GM12875 (cell line): Measurements from ENCODE around the gene SEC16A.

Experiments
- H3K4me3 ChIP-seq: one replicate; pipeline ENCODE4 v1.5.1; 2011; ENCODE audit warnings: low read depth, low read length, control low read depth
- CTCF ChIP-seq: IDR thresholded peaks from 2 replicates; pipeline ENCODE4 v1.5.1; 2011; ENCODE audit warnings: low read depth, mild to moderate bottlenecking, control low read depth, inconsistent platforms, low read length, moderate library complexity, borderline replicate concordance; ENCODE audit not compliant: insufficient read depth

The SEC16A gene

DNA sequence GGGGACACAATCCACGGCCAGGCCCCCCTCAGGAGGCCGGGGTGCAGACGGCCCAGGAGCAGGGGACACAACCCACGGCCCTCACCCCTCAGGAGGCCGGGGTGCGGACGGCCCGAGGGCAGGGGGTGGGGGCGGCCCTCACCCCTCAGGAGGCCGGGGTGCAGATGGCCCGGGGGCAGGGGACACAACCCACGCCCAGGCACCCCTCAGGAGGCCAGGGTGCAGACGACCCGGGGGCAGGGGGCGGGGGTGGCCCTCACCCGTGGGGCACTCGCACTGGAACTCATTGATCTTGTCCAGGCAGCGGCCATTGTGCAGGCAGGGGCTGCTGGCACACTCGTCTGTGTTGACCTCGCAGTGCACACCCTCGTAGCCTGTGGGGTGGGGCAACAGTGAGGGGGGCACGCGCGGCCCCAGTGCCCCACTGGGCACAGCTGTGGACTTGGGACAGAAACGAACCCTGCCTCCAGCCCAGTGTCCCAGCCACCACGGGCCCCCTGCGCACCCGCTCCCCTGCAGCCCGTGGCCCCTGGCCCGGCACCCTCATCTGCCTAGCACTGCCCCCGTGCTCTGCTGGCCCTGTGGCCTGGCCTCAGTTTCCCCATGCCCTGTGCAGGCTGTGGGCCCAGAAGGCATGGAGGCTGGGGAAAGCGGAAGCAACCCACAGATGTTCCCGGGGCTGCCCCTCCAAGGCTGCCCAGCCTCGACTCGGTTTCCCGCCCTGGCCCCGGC is 34.3 kb upstream of the SEC16A start:
- H3K4me3 ChIP-seq: no peak overlapping the region
- TF ChIP-seq CTCF: no peak

DNA sequence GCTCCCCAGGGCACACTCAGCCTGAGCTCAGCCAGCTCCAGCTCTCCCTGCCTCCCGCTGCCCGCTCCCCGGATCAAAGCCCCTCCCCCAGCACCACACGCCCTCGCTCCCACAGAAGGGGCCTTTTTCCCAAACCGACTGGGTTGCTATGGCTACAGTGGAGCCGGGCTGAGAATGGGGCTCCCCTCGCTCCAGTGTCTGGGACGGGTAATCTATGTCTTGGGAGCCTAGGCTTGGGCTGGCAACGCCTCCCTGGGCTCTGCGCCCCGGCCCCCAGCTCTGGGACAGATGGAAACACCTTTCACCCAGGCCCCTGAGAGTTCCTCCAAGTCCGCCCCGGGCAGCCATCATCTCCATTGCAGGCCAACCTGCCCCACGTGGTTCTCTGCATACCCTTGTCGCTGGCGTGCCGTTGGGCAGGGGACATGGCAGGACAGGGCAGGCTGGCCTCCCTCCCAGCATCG is 33.4 kb upstream of the SEC16A start:
- no peak overlapping the region for H3K4me3 ChIP-seq
- no peak for TF ChIP-seq CTCF

DNA sequence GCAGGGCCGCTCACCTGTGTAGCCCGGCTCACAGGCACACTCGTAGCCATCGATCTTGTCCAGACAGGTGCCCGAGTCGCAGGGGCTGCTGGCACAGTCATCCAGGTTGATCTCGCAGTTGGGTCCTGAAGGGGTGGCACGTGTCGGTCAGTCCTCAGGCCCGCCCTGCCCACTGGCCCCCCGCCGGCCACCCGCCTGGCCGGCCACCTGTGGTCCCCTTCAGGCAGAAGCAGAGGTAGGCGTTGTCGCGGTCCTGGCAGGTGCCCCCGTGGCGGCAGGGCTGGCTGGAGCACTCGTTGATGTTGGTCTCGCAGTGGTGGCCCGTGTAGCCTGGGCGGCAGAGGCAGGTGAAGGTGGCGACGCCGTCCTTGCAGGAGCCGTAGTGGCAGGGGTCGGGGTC is 32.4 kb upstream of the SEC16A start:
- TF ChIP-seq CTCF: no peak
- no peak overlapping the region for H3K4me3 ChIP-seq

GRCh38 chr9:136514022-136514714 is 31.3 kb upstream of the SEC16A start:
- no peak for TF ChIP-seq CTCF
- H3K4me3 ChIP-seq: no peak overlapping the region

GRCh38 chr9:136513191-136513590 is 30.4 kb upstream of the SEC16A start:
- no peak for TF ChIP-seq CTCF

GRCh38 chr9:136512651-136513071 is 29.8 kb upstream of the SEC16A start:
- no peak for TF ChIP-seq CTCF
- H3K4me3 ChIP-seq: no peak overlapping the region

More at GRCh38 chr9:136513191-136513590, 30.4 kb upstream of the SEC16A start:
- no peak overlapping the region for H3K4me3 ChIP-seq
